Neural cell (in vitro differentiated cells): ENCODE measurements around the gene IRF1.

ENCODE experiments used
- EP300 ChIP-seq: fragments of 450-650 bp; conservative IDR thresholded peaks from 2 replicates; pipeline ENCODE4 v1.6.1; 2014; ENCODE audit warnings: antibody characterized with exemption, mild to moderate bottlenecking, moderate library complexity; ENCODE audit not compliant: poor library complexity, severe bottlenecking
- EZH2 ChIP-seq: fragments of 200-600, 300-800 bp; shearing (Covaris generic), sonication (generic); IDR thresholded peaks from 2 replicates; pipeline ENCODE4 v1.6.1; 2014; ENCODE audit warnings: antibody characterized with exemption, low read length, borderline replicate concordance, mild to moderate bottlenecking; ENCODE audit not compliant: insufficient read depth, poor library complexity, severe bottlenecking
- POLR2AphosphoS5 ChIP-seq: IDR thresholded peaks from 2 replicates; pipeline ENCODE4 v1.6.1; 2012
- RAD21 ChIP-seq: fragments of 450-650 bp; conservative IDR thresholded peaks from 2 replicates; pipeline ENCODE4 v1.6.1; 2014; ENCODE audit warnings: antibody characterized with exemption, mild to moderate bottlenecking, moderate library complexity
- SMC3 ChIP-seq: fragments of 450-650 bp; conservative IDR thresholded peaks from 2 replicates; pipeline ENCODE4 v1.6.1; 2014; ENCODE audit warnings: antibody characterized with exemption, mild to moderate bottlenecking, moderate library complexity; ENCODE audit not compliant: poor library complexity
- TAF1 ChIP-seq: IDR thresholded peaks from 2 replicates; pipeline ENCODE4 v1.6.1; 2012; ENCODE audit warnings: low read depth
- TF ChIP-seq, protein P1 (sequence below): fragments of 450-650 bp; IDR thresholded peaks from 2 replicates; pipeline ENCODE4 v1.5.1; 2014; ENCODE audit warnings: antibody characterized with exemption, mild to moderate bottlenecking, moderate library complexity; ENCODE audit not compliant: poor library complexity, severe bottlenecking

- TF ChIP-seq, protein P1, sequence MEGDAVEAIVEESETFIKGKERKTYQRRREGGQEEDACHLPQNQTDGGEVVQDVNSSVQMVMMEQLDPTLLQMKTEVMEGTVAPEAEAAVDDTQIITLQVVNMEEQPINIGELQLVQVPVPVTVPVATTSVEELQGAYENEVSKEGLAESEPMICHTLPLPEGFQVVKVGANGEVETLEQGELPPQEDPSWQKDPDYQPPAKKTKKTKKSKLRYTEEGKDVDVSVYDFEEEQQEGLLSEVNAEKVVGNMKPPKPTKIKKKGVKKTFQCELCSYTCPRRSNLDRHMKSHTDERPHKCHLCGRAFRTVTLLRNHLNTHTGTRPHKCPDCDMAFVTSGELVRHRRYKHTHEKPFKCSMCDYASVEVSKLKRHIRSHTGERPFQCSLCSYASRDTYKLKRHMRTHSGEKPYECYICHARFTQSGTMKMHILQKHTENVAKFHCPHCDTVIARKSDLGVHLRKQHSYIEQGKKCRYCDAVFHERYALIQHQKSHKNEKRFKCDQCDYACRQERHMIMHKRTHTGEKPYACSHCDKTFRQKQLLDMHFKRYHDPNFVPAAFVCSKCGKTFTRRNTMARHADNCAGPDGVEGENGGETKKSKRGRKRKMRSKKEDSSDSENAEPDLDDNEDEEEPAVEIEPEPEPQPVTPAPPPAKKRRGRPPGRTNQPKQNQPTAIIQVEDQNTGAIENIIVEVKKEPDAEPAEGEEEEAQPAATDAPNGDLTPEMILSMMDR = no peak
- TF ChIP-seq EZH2 (no peak), EP300 (no peak), POLR2AphosphoS5 (no peak), SMC3 (no peak), RAD21 (no peak), TAF1 (no peak)
Measured at GRCh38 chr5:132475497-132475882, 15.1 kb downstream of the IRF1 start.
